GM19324 (cell line): Measurements from ENCODE around the gene BFSP2.
"Not testable (repeated sequence)": the region's sequence is repeated elsewhere in the genome, so short reads cannot be mapped to it uniquely, and the experiment has no call there.

Experiments used
- ATAC-seq: cut with Tn5 transposase; IDR thresholded peaks from one replicate; pipeline ENCODE4 v1.9.1; 2021; ENCODE audit warnings: mild to moderate bottlenecking, moderate library complexity; ENCODE audit not compliant: unreplicated experiment, low FRiP score

Gene BFSP2

DNA sequence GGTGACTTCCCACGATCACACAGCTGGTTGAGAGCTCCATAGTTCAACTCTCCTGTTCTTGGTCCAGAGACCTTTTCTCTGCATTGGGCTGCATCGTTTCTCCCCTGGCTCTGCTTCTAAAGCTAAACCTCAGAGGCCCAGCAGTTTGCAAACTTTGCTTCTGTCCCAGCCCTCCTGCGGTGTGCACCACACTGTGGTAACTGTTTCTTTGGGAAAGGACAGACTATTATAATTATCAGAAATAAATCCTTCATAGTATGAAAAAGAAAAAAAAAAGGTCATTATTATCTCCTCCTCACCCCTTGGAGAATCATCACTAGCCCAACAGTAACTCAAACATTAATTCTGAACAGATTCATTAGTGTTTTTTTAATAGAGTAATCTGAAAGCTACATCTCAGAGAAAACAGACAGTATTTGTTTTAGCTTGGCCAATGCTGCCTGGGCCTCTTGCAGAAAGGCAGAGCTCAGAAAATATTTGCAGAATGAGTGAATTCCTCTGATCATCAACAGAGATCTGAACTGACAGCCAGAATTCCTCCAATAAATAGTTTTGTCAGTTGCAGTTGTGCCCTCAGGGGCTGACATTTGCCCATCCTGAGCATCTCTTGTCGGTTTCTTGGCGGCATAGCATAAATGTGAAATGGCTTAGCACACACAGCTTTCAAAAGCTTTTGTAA lies 52.9 kb downstream of the BFSP2 start:
- no peak for ATAC-seq

DNA sequence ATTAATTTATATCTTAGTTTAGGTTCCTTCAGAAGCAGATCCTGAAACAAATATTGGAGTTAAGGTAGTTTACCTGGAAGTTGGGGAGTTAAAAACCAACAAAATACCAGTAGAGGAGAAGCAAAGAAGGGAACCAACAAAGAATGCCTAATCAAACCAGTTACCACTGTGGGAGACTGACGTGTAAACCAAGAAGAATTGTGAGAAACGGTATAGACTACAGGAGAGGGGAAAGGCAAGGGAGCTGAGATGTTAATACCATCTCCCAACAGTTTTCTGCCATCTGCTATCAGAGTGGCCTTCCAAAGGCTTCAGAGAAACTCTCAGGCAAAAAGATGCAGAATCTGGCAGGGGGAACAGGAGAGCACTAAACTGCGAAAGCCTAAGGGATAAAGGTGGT lies 53.5 kb downstream of the BFSP2 start:
- no peak for ATAC-seq

GRCh38 chr3:133455281-133455680 lies 55.4 kb downstream of the BFSP2 start:
- ATAC-seq = no peak

GRCh38 chr3:133455960-133456359 lies 56.1 kb downstream of the BFSP2 start:
- no peak for ATAC-seq

GRCh38 chr3:133457025-133457424 lies 57.2 kb downstream of the BFSP2 start:
- no peak for ATAC-seq

- ATAC-seq = no peak
Observed at GRCh38 chr3:133457465-133458067, 57.7 kb downstream of the BFSP2 start.

DNA sequence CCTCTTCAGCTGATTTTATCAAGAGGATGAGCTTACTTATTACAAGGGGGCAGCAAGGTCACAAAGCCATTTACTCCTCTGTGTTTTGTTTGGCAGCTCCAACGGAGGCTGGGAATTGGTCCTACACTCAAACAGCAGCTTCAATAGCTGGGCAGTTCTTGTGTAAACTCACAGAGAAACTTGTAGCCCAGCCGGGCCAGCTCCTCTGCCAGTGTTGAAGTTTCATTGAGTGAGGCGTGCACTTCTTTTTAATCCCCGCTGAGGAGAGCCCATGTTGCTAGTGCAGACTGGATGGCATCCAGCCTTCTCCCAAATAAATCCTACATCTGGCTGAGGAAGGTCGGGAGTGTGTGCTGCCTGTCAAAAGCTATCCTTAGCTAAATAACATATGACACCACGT lies 59.5 kb downstream of the BFSP2 start:
- no peak for ATAC-seq

- ATAC-seq = no peak
Observed at GRCh38 chr3:133460809-133461208, 61.0 kb downstream of the BFSP2 start.

- no peak for ATAC-seq
Observed at GRCh38 chr3:133461291-133461690, 61.4 kb downstream of the BFSP2 start.

GRCh38 chr3:133463347-133463860 lies 63.5 kb downstream of the BFSP2 start:
- no peak for ATAC-seq

GRCh38 chr3:133464573-133464972 lies 64.7 kb downstream of the BFSP2 start:
- ATAC-seq = no peak

DNA sequence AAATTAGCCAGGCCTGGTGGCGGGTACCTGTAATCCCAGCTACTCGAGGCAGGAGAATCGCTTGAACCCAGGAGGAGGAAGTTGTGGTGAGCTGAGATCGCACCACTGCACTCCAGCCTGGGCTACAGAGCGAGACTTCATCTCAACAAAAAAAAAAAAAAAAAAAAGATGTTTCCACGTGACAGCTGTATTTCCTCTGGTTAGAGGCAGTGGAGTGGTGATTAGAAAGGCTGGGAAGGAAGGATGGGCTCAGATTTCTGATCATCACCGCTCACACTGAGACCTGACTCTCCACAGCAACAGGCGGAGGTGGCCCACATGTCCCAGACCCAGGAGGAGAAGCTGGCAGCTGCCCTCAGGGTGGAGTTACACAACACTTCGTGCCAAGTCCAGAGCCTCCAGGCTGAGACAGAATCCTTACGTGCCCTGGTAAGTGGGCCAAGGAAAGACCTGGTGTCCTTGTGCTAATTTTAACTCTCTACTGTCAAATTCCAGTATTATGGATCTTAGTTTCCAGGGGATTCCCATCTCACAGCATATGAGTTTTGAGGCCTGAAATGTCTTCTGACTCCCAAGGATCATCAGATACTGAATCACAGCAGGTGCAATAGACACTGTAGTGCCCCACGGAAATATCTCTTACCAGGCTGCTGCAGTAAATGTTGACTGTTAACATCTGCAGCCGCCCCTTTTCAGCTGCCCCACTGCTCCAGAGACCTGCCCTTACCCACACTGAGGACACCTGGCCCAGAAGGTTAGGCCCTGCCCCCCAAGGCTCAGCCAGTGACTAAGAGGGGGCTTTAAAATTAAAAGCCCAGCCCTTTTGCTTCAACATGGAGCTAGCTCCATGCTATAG lies 66.9 kb downstream of the BFSP2 start:
- no peak for ATAC-seq

GRCh38 chr3:133467780-133468179 lies 67.9 kb downstream of the BFSP2 start:
- ATAC-seq = no peak

GRCh38 chr3:133468251-133468721 lies 68.4 kb downstream of the BFSP2 start:
- no peak for ATAC-seq

- ATAC-seq = no peak
Observed at GRCh38 chr3:133469140-133469731, 69.4 kb downstream of the BFSP2 start.

GRCh38 chr3:133472242-133472641 lies 72.4 kb downstream of the BFSP2 start:
- ATAC-seq = no peak

DNA sequence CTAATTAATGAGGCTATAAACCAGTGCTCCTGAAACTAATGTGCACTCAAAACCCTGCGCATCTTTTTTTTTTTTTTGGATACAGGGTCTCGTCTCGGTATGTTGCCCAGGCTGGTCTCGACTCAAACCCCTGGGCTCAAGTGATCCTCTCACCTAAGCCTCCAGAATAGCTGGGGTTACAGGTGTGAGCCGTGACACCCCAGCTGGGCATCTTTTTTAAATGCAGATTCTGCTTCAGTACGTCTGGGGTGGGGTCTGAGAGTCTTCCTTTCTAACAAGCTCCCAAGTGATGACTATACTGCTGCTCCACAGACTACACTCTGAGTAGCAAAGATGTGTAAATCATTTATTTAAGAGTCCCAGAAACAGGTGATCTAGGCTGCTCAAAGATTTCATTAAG lies 73.0 kb downstream of the BFSP2 start:
- ATAC-seq = no peak

- not testable (repeated sequence) for ATAC-seq
Observed at GRCh38 chr3:133473472-133474191, 73.8 kb downstream of the BFSP2 start.

DNA sequence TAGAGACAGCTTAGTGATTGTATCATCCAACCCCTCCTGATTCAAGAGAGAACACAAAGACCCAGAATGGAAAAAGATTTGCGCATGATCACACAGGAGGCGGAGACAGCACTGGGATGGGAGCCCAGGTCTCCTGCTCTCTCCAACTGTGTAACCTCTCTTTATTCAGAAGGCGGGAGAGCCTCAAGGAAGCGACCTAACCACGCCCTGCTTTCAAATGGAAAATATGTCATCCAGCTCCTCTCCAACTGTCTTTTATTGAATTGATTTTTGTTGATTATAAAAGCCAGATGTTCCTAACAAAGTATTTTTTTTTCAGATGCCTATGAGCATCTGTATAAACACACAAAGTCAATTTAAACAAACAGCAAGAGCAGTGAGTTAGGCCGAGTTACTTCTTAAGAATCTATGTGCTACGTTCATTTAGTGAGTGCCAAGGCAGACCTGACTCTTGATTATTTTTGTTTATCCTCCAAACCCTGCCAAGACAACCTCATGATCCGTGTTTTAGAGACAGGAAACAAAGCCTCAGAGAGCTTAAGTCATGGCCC lies 74.5 kb downstream of the BFSP2 start:
- ATAC-seq = no peak

DNA sequence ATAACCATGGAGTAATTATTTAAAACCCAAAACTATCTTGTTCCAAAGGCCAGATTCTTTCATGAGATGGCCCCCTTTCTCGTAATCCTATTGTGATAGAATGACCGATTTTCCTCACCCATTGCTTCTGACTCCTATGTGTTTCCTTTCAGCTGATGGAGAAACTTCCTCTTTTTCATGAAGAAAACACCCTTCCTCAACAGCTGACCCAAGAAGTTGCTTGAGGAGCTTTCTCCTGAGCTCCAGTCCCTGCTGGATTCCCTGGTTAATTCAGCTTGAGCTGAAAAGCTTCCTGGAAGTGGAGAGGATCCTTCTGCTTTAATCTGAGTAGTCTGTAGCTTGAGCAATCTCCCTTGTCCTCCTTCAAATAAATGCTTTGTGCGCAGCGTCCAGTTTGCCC lies 75.0 kb downstream of the BFSP2 start:
- ATAC-seq = no peak
